NAMALWA (cell line): ENCODE data around the gene RAB34.
"Not testable (repeated sequence)": the region's sequence is repeated elsewhere in the genome, so short reads cannot be mapped to it uniquely, and the experiment has no call there.

Experiments used
- DNase-seq: peaks from one replicate; pipeline ENCODE4 v3.0.0-alpha.2; 2015; ENCODE audit warnings: low spot score

The RAB34 gene

DNA sequence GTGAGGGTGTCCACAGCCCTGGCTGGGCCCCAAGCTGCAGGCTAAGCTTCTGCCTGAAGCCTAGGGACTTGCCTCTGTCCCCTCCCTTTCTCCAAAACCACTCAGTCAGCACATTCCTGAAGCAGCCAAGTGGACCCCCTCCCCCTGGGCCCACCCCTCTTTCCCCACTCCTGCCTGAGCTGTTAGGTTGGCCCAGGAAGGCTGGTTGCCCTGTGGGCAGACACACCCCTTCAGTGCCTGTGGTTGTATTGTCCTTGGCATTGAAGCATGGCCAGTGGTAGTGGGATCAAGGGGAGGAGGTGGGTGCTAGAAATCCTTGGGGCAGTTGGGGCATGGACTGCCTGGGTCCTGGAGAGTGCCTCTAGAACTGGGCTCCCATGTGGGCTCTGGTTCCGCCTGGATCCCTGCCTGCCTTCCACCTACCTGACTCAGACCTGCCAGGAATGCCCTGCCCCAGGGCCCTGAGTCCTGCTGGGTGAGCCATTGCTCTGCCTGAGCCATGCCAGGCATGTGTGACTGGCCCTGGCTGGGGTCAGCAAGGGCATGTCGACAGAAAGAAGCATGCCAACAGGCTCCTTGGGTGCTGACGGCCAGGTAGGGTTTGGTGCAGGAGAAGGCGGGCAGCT is 28.2 kb upstream of the RAB34 start:
- no peak for DNase-seq

DNA sequence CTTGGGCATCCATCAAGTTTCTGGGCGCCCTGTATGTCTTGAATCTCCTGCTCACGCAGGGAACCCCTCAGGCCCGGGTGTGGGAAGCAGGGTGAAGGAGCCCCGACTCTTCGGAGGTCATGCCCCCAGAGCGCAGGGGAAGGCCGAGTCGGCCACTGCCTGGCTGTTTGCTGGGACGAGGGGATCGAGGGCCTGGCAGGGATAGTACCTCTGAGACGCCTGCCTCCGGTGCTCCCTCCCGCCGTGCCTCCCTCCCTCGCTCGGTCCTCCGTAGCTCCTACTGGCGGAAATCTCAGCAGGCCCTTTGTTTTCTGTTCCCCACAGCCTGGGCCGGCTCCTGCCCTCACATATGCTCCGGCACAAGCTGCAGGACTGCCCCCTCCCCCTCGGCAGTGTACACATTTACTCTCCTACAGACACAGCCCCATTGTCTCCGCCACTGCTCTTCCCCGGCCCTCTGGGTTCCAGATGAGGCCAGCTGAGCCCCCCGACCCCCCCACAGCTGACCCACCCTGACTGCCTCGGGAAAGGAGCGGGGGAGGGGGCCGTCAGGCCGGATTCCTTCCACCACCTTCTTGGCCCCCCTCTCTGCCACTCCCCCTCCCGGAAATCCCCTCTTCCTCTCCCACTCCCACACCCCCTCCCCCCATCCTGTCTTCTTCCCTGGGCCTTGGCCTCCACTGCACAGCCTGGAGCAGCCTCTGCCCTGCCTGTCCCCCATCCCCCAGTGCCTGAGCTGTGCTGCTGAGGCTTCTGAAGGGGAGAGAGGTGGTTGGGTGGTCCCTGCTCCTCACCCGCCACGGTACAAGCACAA is 27.5 kb upstream of the RAB34 start:
- DNase-seq, result peak; percentile 56

- DNase-seq, result peak; percentile 65
These were observed 26.7 kb upstream of the RAB34 start for GRCh38 chr17:28744104-28744971.

- peak; percentile 92 for DNase-seq
These were observed 25.8 kb upstream of the RAB34 start, which contains the start of gene TRAF4 for GRCh38 chr17:28743243-28744103. Gene TRAF4 (plus strand): TSS chr17:28744011. CDS start chr17:28744113, 102 bp downstream.

DNA sequence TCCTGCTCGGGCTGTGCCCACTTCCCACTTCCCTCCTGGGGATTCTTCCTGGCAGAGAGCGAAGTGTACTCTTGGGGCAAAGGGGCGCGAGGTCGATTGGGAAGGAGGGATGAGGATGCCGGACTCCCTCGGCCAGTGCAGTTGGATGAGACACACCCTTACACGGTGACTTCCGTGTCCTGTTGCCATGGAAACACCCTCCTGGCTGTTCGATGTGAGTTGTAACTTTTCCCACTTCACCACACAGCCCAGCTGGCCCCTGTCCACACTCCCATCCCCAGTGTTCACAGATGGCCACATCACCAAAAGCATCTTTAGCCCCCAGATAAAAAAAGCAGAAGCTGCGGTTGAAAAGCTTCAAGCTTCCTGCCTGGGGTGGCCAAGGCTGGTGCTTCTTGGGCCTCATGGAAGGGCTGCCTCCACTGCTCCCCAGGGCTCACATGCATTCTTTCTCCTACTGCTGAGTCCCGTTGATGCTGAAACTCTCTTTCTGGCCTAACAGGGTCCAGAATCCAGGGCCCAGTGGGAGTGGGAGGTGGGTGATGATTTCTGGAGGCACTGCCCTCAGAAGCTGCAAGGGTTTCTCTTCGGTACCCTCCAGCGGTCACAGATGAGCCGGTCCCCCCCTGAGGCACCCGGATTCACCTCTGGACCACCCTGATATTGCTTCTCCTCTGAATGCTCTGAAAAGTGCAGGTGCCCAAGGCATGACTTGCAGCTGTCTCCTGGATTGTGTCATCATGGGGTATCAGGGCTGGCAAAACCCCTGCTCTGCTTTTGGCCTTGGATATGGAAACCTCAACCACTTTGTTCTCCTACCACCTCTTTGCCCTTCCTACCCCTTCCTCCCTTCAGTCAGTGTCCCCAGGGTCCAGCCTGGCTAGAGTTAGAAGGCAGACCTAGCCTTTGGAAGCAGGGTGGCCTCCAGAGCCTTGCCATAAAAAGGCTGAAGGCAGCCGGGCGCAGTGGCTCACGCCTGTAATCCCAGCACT is 24.0 kb upstream of the RAB34 start:
- peak; percentile 92 for DNase-seq

GRCh38 chr17:28740406-28741357 is 23.0 kb upstream of the RAB34 start:
- DNase-seq, result no peak

DNA sequence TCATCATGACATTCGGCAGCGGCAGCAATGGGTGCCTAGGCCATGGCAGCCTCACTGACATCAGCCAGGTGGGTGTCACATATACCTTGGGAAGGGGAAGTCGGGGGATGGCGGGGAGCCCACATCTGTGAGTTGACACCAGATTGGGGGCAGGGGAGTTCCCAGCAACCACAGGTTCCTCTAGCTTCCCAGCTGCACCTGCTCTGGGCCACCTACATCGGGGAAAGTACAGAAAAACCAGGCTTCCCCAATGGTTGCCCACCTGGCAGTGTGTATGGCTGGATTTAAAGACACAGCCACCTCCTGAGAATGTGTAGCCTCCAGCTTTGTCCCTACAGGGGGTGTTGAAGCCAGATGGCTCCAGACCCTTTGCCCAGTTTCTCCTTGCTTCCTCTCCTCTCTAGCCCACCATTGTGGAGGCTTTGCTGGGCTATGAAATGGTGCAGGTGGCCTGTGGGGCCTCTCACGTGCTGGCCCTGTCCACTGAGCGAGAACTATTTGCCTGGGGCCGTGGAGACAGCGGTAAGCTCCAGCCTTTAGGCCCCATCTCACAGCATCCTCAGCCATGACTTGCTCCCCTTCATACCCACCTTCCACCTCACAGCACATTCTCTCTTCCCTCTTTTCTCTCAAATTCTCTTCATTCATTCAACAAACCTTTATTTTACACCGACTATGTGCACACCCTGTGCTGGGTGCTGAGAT is 21.2 kb upstream of the RAB34 start:
- peak; percentile 87 for DNase-seq

DNA sequence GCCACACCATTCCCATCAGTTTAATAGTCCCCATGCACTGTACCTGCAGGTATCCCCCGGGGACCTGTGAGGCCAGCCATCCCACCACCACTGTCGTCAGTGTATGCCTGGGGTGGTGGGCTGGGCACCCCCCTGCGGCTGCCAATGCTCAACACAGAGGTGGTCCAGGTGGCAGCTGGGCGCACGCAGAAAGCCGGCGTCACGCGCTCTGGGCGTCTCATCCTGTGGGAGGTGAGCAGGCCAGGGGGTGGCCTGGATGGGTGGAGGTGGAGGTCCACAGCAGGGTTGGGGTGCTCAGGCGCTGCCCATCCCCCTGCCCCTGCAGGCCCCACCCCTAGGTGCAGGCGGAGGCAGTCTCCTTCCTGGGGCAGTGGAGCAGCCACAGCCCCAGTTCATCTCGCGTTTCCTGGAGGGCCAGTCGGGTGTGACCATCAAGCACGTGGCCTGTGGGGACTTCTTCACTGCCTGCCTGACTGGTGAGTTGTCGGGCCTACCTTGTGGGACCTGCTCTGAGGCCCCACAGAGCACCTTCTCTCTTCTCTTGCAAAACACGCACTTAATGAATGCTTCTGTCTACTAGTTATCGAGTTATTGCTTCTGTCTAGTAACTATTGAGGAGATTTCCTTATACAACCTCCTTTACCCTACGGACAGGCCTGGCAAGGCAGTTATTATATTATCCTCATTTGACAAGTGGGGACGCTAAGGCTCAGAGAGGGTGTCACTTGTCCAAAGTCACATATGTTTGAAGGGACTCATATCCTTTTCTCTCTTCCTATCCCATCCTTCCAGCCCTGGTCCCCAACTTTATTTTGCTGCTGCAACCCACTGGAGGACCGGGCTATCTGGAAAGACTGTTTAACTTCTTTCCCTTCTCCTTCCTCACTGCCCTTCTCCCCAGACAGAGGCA is 20.4 kb upstream of the RAB34 start:
- DNase-seq, result peak; percentile 93

DNA sequence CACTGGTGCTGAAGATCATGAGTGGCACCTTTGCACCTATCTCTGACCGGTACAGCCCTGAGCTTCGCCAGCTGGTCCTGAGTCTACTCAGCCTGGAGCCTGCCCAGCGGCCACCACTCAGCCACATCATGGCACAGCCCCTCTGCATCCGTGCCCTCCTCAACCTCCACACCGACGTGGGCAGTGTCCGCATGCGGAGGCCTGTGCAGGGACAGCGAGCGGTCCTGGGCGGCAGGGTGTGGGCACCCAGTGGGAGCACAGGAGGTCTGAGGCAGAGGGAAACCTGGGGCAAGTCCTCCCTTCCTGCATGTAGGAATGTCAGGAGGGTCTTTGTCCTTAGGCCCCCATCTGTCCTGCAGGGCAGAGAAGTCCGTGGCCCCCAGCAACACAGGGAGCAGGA is 19.6 kb upstream of the RAB34 start:
- DNase-seq, result no peak

DNA sequence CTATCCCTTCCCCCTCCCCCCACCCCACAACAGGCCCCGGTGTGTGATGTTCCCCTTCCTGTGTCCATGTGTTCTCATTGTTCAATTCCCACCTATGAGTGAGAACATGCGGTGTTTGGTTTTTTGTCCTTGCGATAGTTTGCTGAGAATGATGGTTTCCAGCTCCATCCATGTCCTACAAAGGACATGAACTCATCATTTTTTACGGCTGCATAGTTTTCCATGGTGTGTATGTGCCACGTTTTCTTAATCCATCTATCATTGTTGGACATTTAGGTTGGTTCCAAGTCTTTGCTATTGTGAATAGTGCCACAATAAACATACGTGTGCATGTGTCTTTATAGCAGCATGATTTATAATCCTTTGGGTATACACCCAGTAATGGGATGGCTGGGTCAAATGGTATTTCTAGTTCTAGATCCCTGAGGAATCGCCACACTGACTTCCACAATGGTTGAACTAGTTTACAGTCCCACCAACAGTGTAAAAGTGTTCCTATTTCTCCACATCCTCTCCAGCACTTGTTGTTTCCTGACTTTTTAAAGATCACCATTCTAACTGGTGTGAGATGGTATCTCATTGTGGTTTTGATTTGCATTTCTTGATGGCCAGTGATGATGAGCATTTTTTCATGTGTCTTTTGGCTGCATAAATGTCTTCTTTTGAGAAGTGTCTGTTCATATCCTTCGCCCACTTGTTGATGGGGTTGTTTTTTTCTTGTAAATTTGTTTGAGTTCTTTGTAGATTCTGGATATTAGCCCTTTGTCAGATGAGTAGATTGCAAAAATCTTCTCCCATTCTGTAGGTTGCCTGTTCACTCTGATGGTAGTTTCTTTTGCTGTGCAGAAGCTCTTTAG is 18.5 kb upstream of the RAB34 start:
- not testable (repeated sequence) for DNase-seq

DNA sequence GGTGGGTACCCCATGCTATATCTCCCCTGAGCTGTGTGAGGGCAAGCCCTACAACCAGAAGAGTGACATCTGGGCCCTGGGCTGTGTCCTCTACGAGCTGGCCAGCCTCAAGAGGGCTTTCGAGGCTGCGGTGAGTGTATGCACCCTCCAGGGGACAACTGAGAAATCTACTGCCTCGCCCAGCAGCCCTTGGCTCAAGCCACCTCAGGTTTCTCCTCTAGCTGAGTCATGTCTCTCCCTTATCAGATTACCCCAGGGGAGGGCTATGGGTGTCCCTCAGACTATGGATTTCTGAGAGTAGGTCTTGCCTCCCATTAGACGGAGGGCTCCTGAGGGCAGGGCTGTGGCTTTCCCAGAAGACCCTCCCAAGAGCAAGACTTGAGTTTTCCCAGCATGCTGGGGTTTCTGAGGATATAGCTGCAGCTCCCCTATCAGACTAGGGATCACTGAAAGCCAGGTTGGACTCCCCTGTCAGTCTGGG is 17.6 kb upstream of the RAB34 start:
- no peak for DNase-seq

- DNase-seq, result no peak
These were observed 17.1 kb upstream of the RAB34 start for GRCh38 chr17:28734712-28735241.

DNA sequence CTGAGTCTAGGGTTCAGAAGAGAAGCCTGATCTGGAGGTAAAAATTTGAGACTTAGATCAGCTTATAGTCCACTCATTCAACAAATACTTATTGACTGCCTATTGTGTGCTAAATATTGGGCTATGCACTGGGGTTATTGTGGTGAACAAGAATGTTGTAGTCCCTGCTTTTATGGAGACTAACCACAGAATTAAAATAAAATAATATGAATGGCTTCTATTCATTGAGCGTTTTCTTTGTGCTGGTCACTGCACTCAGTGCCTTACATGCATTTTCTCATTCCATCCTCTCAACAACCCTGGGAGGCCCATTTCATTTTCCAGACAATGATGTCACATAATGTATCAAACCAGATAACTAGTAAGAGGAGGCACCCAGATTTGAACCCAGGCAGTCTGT is 15.7 kb upstream of the RAB34 start:
- DNase-seq, result no peak

DNA sequence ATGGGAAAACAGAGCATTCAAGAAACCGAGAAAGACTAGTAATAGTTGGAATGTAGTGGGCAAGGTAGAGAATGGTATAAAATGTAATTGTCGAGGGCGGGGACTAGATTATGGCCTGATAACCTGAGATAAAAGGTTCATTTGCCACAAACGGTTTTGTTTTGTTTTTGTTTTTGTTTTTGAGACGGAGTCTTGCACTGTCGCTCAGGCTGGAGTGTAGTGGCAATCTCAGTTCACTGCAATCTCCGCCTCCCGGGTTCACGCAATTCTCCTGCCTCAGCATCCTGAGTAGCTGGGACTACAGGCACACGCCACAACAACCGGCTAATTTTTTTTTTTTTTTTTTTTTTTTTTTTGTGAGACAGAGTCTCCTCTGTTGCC is 12.3 kb upstream of the RAB34 start:
- no peak for DNase-seq

DNA sequence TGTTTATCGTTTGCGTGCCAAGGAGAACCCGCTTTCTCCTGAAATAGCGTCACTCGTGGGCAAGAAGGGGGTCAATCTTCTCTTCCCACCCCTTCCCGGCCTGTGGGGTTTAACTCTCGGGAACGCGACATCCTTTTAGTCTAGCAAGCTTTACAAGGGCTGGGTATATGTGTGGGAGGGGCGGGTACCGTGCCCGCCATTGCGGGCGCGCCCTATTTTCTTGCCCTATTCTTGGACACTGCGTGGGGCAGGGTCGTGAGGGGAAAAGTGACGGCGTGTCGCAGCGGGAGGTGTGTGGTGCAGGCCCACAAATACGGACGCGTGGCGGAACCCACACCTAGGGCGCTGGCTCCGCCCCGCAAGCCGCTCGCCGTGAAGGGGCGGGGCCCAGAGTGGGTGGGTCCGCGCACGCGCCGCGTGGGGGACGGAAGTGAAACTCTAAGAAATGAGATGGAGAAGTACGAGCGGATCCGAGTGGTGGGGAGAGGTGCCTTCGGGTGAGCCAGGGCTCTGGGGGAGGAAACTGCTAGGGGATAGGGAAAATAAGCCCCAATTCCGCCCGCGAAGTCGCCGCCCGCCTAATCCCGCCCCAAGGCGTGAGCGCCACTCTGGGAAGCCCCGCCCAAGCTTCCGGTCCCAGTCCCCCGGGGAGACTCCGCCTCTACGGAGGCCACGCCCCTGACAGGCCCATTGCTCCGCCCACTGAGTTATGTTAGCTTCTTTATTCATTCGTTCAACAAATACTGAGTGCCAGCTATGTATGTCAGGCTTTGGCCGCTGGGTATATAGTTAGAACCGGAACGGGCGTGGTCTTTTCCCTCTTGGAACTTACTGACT is 10.9 kb upstream of the RAB34 start, which contains the start of gene NEK8:
Gene NEK8, plus strand, starts transcription at position 425 of the 837 bp plus-strand sequence. Its CDS starts 26 bp downstream, at position 451.
- peak; percentile 96 for DNase-seq
